ENCODE results near the gene CYP21A2.

The CYP21A2 gene

DNA sequence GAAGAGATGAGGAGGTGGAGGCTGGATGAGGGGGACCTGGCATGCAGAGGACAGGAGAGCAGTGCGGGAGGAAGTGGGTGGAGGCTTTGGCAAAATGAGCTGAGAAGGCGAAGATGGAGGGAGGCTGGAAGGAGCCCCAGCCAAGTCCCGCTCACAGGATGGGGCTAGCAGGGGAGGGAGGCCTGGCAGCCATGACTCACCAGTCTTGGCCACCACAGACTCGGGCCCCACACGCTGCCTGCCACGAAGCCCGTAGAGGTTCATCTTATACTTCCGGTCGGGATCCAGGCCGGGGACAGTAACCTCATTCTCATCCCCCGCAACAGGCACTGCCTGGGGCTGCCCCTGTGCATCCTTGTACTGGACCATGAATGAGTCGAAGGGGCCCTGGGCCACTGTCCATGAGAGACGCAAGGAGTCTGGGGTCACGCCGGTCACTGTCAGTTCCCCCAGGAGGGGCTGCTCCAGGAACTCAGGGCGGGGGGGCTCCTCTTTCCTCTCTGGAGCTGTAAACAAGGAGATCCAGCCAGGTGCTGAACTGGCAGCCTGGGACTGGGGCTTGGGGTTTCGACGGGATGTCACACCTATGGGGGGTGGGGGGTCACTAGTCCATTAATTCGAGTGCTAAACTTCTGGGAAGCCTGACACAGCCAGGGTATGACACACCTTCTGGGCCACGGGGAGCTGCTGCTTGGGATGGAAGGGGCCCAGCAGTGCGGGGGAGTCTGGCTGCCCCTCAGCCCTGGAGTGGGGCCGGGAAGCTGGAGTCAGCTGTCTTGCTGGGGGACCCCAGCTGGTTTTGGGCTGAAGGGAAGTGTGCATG lies 43.2 kb downstream of the CYP21A2 start:
- Histone ChIP-seq H3K36me3 (ENCODE audit: low read depth) (no peaks in the 10 kb centered on the region), H3K27ac (ENCODE audit: poor library complexity, severe bottlenecking) (peak overlapping the region; percentile 68), H3K4me1 (ENCODE audit: insufficient read depth, poor library complexity, severe bottlenecking) (peaks cover 55% of the 10 kb centered on the region), H3K9me3 (ENCODE audit: severe bottlenecking) (no peaks in the 10 kb centered on the region), H3K4me3 (ENCODE audit: severe bottlenecking) (no peak overlapping the region), H3K27me3 (ENCODE audit: insufficient read depth, poor library complexity, severe bottlenecking) (no peaks in the 10 kb centered on the region)
- ATAC-seq (ENCODE audit: low read depth) (peak; percentile 37; the same call in 2 of the 3 replicates), DNase-seq (ENCODE audit: low spot score) (no peak)
- no peak for TF ChIP-seq CTCF (IDR thresholded peaks at IDR 0.05; ENCODE audit: poor library complexity, severe bottlenecking)

DNA sequence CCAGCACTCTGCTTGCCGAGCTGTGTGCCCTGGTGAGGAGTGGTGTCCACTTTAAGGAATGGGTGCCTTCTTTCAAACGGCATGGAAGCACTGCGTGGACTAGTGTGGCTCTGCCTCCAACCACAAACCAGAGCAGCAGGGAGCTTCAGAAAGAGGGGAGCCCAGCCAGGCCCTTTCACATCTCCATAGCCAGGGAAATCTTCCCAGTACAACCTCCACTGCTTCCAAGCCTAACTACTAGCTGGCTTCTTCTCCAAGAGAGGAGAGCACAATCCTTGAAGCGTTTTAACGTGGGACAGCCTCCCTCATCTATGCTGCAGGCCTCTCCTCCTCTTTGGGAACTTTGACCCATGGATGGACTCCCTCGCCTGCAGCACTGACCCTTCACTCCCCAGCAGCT lies 44.3 kb downstream of the CYP21A2 start:
- TF ChIP-seq CTCF (IDR thresholded peaks at IDR 0.05; ENCODE audit: poor library complexity, severe bottlenecking): no peak
- Histone ChIP-seq H3K4me3 (ENCODE audit: severe bottlenecking) (no peak overlapping the region), H3K9me3 (ENCODE audit: severe bottlenecking) (no peaks in the 10 kb centered on the region), H3K36me3 (ENCODE audit: low read depth) (no peaks in the 10 kb centered on the region), H3K27me3 (ENCODE audit: insufficient read depth, poor library complexity, severe bottlenecking) (no peaks in the 10 kb centered on the region), H3K27ac (ENCODE audit: poor library complexity, severe bottlenecking) (peak overlapping the region; percentile 68), H3K4me1 (ENCODE audit: insufficient read depth, poor library complexity, severe bottlenecking) (peaks cover 52% of the 10 kb centered on the region)
- no peak for ATAC-seq (ENCODE audit: low read depth)
- no peak for DNase-seq (ENCODE audit: low spot score)

- ATAC-seq (ENCODE audit: low read depth): peak; percentile 85
- Histone ChIP-seq H3K9me3 (ENCODE audit: severe bottlenecking) (no peaks in the 10 kb centered on the region), H3K4me1 (ENCODE audit: insufficient read depth, poor library complexity, severe bottlenecking) (peaks cover 51% of the 10 kb centered on the region), H3K27me3 (ENCODE audit: insufficient read depth, poor library complexity, severe bottlenecking) (no peaks in the 10 kb centered on the region), H3K4me3 (ENCODE audit: severe bottlenecking) (no peak overlapping the region), H3K36me3 (ENCODE audit: low read depth) (no peaks in the 10 kb centered on the region), H3K27ac (ENCODE audit: poor library complexity, severe bottlenecking) (peak overlapping the region; percentile 68)
- no peak for TF ChIP-seq CTCF (IDR thresholded peaks at IDR 0.05; ENCODE audit: poor library complexity, severe bottlenecking)
- peak; percentile 86 for DNase-seq (ENCODE audit: low spot score)
Observed at GRCh38 chr6:32082935-32083334, 44.7 kb downstream of the CYP21A2 start.

GRCh38 chr6:32083812-32084768 lies 45.9 kb downstream of the CYP21A2 start:
- ATAC-seq (ENCODE audit: low read depth): no peak
- no peak for DNase-seq (ENCODE audit: low spot score)
- Histone ChIP-seq H3K9me3 (ENCODE audit: severe bottlenecking) (no peaks in the 10 kb centered on the region), H3K4me3 (ENCODE audit: severe bottlenecking) (no peak overlapping the region), H3K36me3 (ENCODE audit: low read depth) (no peaks in the 10 kb centered on the region), H3K27ac (ENCODE audit: poor library complexity, severe bottlenecking) (peak overlapping the region; percentile 68), H3K4me1 (ENCODE audit: insufficient read depth, poor library complexity, severe bottlenecking) (peaks cover 51% of the 10 kb centered on the region), H3K27me3 (ENCODE audit: insufficient read depth, poor library complexity, severe bottlenecking) (no peaks in the 10 kb centered on the region)
- no peak for TF ChIP-seq CTCF (IDR thresholded peaks at IDR 0.05; ENCODE audit: poor library complexity, severe bottlenecking)
